Stromal cell of bone marrow (primary cell): ENCODE measurements around the gene MICA.
A peak's percentile ranks its signal among the peaks of the same experiment; 100 is the strongest.

Experiments
- DNase-seq: peaks from one replicate; pipeline ENCODE4 v3.0.0-alpha.2; 2012; ENCODE audit warnings: low read depth

Gene MICA

GRCh38 chr6:31460361-31461025, 57.1 kb downstream of the MICA start:
- DNase-seq: no peak

DNA sequence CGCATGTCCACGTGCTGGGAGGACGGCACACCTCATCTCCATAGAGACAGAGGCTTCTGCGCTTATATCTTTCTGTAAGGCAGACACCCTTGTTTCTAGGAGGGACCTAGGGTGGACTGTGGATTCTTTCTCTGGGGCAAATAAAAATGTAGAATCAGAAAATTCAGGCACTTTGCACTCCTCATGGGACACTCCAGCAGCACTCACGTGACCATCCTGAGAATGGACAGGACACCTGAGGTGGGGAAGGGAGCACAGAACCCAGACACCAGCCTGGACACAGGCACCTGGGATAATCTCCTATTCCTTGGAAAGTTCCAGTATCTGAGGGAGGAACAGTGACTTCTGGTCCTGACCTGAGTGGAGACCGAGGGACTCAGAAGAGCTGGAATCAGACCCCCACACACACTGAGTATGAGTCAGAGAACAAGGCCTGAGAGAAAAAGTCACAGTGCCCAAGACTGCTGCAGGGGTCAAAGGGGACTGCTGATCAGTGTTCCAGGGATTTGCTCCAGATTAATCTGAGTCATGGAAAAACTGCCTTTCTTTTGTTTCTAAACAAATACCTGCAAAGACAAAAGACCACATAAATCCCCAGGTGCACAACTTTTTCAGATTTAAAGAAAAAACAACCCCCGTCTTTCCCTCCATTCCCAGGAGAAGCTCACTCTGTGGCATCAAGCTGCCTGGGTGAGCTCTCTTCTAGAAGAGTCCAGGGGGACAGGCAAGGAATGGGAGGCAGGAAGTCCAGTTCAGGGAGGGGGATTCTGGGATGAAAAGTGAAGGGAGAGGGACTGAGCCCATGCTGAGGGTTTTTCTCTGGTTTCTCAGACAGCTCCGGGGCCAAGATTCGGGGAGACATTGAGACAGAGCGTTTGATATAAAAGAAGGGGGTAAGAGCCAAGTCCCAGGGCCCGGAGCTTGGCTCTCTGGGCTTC, 58.9 kb downstream of the MICA start:
- DNase-seq: no peak

DNA sequence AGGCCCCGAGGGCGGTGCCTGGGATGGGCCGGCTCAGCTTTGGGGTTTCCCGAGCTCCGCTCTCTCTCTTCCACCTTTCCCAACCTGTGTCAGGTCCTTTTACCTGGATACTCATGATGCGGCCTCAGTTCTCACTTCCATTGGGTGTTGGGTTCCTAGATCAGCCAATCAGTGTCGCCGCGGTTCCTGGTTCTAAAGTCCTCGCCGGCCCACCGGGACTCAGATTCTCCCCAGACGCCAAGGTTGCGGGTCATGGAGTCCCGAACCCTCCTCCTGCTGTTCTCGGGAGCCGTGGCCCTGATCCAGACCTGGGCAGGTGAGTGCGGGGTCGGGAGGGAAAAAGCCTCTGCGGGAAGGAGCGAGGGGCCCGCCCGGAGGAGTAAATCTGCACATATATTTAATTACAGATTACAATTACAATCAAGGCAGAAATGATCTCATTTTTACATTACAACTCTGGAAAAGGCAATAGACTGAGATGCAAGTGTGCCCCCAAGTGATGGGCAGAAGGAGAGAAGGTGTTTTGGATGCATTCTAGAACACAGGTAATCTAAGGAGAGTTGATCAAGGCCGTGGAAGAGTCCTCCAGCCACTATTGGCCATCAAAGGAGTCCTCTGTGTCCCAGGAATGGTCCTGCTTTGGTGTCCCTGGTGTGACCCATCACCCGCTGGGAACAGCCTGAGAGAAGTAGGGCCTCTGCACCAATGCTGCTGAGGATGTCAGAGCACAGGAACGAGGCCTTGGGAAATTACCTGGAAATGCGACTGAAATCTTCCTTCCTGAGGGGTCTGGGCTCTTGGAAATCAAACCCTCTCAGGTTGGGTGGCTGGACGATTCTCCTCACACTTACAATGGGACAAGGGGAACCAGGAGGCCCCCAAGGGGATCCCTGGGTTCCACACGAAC, 59.8 kb downstream of the MICA start:
- DNase-seq: peak; percentile 63

DNA sequence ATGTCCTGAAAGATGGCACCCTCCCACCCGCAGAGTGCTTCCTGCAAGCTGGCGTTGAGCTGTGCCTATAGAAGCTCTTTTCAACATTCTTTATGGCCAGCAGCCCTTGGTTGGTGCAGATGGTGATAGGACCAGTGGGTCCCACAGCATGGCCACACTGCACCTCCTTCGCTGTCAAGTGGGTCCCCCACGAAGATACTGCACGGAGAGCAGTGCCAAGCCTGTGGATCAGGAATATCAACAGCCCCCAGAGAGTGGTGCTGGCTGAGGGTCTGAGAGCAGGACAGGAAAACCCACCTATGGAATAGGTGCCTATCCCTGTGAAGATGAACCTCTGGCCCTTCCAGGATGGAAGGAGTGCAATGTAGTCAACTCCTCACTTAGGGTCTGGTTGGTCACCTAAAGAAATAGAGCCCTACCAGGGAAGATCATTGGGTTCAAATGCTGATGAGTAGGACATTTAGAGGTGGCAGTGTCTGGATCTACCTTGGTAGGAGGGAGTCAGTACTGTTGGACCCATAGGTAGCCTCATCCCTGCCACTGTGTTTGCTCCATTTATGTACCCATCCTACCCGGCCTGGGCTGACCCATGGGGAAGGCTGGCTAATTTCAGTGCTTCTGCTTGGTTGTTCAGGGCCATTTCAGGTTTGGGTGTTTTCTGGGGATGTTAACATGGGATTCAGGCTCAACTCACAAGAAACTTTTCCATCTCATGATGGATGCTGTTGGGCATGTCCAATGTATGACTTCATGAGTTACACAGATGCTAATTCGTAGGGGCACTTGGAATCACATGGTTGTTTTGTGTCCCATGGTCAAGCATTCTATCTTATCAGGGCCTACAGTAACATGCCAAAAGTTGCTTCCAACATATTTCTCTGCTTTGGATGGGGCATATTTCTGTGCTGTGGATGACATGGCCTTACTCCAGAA, 61.1 kb downstream of the MICA start:
- DNase-seq: no peak
